Hematopoietic multipotent progenitor cell treated with erythropoietin and hydrocortisone succinate and interleukin-3 and kit ligand, for 17 days (in vitro differentiated cells): ENCODE data around the gene PTCH2.

ENCODE experiments used
- DNase-seq: peaks from one replicate; pipeline ENCODE4 v3.0.0-alpha.2; 2015; ENCODE audit warnings: low spot score

PTCH2 gene

DNA sequence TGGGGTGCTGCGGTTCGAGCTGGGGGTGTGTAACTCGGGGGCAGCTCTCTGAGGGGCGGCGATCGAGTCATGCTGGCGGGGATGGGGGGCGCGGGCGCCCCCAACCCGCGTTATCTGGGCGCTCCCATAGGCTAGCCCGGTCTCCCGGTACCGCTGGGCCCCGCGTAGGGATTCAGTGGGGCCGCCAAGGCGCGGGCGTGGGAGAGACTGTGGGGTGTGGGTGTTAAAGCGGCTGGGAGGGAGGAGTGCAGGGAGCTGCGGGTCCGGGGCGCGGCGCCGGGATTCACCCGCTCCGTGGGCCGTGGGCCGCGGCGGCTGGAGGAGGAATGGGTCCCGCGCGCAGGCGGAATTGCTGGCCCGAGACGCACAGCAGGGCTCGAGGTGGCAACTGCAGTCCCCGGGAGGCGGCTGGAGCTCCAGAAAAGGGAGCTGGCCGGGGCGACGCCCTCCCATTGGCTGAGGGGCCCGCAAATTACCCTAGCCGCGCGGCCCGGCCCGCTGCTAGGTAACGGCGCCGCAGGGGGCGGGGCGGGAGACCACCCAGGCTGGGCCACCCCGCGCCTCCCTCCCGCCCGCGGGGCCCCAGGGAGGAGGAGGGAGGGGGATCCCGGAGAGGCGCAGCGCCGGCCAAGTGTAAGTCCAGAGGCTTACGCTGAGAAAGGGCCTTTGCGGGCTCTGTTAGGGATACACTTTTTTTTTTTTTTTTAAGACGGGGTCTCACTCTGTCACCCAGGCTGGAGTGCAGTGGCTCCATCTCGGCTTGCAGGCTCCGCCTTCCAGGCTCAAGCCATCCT is at the start of gene PTCH2:
Gene PTCH2, minus strand, starts transcription at position 392 of the 794 bp plus-strand sequence. Its CDS starts 321 bp downstream, at position 71.
- no peak for DNase-seq

DNA sequence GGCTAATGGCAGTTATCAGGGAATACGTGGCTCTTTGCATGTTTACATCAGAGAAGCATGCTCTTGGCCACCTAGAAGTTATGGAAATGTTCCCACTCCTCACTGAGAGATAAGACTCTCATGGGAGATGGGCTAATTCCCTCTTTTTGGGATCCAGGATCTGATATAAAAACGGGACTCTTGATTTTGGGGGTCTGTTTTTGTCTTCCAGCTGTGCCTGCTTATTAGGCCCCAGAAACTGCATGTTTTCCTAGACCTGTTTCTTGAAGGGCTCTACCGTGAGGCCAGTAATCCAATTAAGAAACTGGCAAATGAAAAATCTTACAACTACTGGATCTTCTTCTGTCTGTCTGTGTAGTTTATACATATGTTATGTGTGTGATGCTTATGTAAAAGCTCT is 47.0 kb upstream of the PTCH2 start:
- no peak for DNase-seq

DNA sequence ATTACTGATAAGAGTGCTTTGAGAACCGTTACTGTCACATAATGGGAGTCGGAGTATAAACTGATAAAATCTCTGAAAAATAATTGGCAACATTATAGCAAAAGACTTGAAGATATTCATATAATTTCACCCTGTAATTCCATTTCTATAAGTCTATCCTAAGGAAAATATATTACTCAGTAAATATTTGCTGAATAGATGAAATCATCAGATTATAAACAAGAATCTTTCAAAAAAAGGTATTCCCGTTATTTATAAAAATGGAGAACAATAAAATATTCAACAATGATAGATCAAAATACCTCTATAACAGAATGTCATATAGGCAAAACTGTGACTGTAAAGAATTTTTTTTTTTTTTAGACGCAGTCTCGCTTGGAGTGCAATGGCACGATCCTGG is 42.4 kb upstream of the PTCH2 start:
- no peak for DNase-seq

GRCh38 chr1:44884746-44885145 is 41.7 kb upstream of the PTCH2 start:
- no peak for DNase-seq

DNA sequence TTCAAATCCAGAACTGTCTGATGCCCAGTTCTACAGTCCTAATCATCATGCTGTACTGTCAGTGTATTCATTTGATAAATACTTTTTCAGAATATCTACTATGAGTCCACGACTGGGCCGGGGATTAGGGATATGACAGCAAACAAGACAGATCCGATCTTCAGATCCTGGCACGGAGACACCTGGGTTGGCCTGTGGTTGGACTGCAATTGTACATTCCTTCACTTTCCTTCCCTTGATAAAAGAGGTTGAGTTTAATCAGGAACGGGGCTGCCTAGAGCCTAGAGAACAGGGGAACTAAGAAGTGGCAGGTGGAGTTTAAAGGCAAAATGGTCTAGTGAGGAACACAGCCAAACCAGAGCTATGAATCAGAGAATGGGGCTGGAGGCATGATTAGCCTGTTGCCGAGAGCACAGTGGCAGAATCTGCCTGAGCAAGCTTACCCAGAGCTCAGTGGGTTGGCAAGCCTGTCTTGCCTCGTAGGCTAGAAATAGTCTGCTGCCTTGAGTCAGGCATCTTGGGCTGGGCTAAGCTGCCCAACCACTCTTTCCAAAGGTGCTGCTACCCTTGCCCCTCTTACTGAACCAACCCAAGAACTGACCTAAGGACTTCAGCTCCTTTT is 38.1 kb upstream of the PTCH2 start:
- DNase-seq: no peak

- DNase-seq: no peak
Measured at GRCh38 chr1:44874155-44874554, 31.1 kb upstream of the PTCH2 start.

DNA sequence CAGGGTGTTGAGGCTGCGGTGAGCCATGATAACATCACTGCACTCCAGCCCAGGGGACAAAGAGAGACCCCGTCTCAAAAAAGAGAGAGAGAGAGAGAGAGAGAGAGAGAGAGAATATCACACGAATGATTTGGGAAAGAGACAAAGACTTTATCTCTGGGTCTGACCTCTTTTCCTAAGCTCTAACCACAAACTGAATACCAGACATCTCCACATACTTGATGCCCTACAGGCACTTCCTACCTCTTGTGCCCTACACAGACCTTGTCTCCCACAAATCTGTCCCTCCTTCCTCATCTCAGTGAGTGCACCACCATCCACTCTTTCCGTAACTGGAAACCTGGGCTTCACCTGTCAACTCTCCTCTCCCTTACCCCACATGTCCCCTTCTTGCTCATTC is 27.0 kb upstream of the PTCH2 start:
- no peak for DNase-seq

- no peak for DNase-seq
Measured at GRCh38 chr1:44867801-44868200, 24.7 kb upstream of the PTCH2 start.

- DNase-seq: peak; percentile 42
Measured at GRCh38 chr1:44862829-44863401, 19.9 kb upstream of the PTCH2 start.

- DNase-seq: no peak
Measured at GRCh38 chr1:44860891-44861425, 17.9 kb upstream of the PTCH2 start.

GRCh38 chr1:44860331-44860730 is 17.3 kb upstream of the PTCH2 start:
- no peak for DNase-seq

GRCh38 chr1:44857446-44857845 is 14.4 kb upstream of the PTCH2 start:
- DNase-seq: no peak

DNA sequence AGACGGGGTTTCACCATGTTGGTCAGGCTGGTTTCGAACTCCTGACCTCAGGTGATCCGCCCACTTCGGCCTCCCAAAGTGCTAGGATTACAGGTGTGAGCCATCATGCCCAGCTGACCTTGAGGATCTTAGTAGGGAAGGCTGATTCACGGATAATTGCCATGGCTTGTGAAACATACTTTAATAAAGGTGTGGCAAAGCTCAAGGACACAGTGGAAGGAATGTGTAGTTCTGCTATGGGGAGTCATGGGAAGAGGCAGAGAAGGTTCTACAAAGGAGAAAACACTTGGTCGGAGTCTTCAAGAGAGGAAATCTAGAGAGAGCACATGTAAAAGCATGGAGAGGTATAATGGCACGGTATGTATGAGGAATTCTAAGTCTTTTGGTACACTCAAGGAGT is 12.7 kb upstream of the PTCH2 start:
- no peak for DNase-seq

DNA sequence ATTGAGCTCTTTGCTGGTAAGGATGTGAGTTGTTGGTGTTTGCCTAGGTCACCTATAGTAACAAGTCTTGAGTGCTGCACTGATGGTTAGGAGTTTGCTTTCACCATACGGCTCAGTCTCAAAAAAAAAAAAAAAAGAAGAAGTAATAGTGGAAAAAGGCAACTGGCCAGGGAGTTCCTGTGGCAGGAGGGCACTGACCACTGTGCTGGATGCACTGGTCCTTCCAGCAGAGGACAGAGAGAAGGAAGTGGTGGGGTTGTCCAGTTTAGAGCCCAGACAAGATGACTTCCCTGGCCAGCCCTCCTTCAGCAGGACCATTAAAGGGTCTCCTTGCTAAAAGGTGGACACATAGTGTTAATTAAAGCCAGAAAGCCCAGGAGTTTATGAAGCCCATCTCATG is 11.9 kb upstream of the PTCH2 start:
- no peak for DNase-seq

GRCh38 chr1:44853201-44853600 is 10.1 kb upstream of the PTCH2 start:
- no peak for DNase-seq

- DNase-seq: no peak
Measured at GRCh38 chr1:44851308-44851707, 8.3 kb upstream of the PTCH2 start.

DNA sequence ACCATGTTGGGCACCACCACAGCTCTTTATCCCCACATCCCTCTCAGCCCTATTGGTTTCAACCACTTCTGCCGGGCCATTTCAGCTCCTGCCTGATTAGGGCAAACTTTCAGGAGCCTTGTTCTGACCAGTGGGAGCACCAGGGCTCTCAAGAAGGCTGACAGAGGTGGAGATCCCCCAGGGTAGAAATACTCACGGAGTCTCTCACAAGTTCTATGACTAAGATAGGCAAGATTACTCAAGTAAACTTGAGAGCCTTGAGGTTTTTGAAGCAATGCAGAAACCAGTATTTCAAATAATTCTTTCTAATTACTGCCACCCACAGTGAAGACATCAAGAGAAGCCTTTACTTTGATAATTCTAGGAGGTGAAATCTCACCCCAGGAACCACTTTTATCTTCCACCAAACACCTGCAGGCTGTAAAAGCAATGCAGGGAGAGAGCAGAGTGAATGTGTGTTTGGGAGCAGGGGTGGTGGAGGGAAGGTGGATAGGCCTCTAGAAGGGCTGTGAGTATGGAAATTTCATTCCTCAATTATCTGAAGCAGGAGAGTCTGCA is 6.6 kb upstream of the PTCH2 start:
- no peak for DNase-seq

GRCh38 chr1:44848456-44849181 is 5.6 kb upstream of the PTCH2 start:
- DNase-seq: no peak

- no peak for DNase-seq
Measured at GRCh38 chr1:44847845-44848244, 4.8 kb upstream of the PTCH2 start.

GRCh38 chr1:44846985-44847384 is 3.9 kb upstream of the PTCH2 start:
- no peak for DNase-seq

DNA sequence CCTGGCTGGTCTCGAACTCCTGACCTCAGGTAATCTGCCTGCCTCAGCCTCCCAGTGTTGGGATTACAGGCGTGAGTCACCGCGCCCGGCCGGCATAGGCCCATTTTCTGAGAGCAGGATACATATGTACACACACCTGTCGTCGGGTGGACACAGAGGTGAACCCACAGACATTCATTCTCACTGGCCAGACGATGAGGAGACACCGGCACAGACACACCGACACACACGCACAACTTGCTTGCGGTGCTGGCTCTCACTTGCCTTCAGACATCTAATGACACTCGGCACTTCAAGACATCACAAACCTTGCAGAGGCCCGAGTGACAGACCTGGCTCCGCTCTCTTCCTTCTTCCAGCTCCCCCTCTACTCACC is 579 bp downstream of the PTCH2 start:
- no peak for DNase-seq

GRCh38 chr1:44839576-44839975 is 3.5 kb downstream of the PTCH2 start:
- DNase-seq: no peak
